GM19372 (cell line): ENCODE results near the gene DNAH5.
"Not testable (repeated sequence)": the region's sequence is repeated elsewhere in the genome, so short reads cannot be mapped to it uniquely, and the experiment has no call there.

Experiments used
- ATAC-seq: cut with Tn5 transposase; IDR thresholded peaks from one replicate; pipeline ENCODE4 v1.9.1; 2021; ENCODE audit warnings: mild to moderate bottlenecking, low read depth, moderate library complexity; ENCODE audit not compliant: unreplicated experiment

Gene DNAH5

GRCh38 chr5:13843175-13843846 lies 101.2 kb downstream of the DNAH5 start:
- no peak for ATAC-seq

- ATAC-seq, result no peak
Measured at GRCh38 chr5:13833440-13833839, 111.0 kb downstream of the DNAH5 start.

DNA sequence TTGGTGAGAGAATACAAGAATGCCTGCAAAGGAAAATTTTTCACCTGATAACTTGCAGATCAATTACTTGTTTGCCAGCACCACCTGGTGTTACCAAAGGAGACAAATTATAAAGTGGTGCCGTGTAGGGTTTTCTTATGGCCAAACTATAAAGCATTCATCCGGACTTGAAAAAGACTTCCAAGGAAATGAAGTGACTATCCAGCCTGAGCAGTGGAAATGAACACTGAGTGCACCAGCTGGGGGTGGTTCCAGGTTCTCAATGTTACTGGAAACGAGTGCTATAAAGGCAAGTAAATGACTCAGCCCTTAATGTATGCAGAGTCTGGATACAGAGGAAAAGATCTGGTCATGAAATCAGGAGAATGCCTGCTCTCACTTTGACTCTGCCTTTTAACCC lies 113.1 kb downstream of the DNAH5 start:
- ATAC-seq, result no peak

- no peak for ATAC-seq
Measured at GRCh38 chr5:13830536-13830935, 114.0 kb downstream of the DNAH5 start.

DNA sequence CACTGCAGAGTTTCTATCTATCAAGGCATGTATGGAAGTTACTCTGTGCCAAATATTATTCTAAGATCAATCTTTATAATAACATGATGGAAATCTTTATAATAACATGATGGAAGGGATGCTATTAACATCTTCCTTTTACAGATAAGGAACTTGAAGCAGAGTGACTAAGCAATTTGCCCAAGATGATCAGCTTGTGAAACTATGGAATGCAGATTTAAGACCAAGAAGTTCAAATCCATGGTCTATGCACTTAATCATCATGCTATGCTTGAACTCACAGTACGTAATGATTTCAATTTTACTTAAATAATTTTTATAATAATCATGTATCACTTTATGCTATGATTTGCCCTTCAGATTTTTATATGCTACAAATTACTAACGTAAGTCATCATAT lies 123.1 kb downstream of the DNAH5 start:
- no peak for ATAC-seq

- no peak for ATAC-seq
Measured at GRCh38 chr5:13816126-13816525, 128.4 kb downstream of the DNAH5 start.

DNA sequence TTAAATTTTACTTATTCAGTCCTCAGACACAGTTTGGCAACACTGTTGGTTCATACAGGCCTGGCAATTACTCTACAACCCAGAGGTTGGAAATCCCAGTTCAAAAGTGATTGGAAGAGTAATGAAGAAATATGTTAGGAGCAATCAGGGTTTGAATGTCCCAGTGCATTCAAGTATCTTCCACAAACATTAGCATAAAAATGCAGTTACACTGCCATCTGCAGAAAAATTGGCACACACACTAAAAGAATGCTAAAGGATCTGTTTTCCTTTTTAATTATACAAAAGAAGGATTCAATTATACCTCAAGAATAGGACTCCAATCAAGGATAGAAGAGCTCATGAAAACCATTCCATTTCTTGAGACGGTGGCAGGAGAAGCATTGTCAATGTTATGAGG lies 130.2 kb downstream of the DNAH5 start:
- no peak for ATAC-seq

GRCh38 chr5:13809921-13810320 lies 134.6 kb downstream of the DNAH5 start:
- ATAC-seq, result no peak

- ATAC-seq, result no peak
Measured at GRCh38 chr5:13804336-13804735, 140.2 kb downstream of the DNAH5 start.

- not testable (repeated sequence) for ATAC-seq
Measured at GRCh38 chr5:13798569-13798968, 145.9 kb downstream of the DNAH5 start.

DNA sequence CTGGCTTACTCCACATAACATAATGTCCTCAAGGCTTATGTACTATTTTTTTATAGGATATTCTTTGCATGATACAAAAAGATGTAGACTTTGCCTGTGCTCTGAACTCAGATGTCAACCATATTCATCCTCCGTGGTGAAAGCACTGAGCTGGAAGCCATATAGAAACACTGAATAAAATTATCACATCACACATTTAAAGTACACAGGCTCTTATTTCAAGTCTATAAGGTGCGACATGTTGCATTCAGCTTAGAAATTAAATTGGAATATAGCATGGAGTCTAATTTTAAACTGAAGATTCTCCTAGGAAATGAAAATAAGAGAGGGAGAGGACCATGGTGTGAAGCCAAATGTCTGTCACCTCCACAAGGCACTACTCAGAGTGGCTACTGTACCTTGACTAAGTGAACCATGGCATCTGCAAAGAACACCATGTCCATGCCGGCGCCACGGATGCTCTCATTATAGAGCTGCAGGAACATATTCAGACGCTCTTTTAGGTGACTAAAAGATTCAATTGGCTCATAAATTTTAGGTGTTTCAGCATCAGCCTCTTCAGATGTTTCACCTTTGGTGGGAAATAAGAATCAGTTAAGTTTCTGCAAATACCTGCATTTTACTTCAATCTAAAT lies 158.6 kb downstream of the DNAH5 start:
- ATAC-seq, result no peak

DNA sequence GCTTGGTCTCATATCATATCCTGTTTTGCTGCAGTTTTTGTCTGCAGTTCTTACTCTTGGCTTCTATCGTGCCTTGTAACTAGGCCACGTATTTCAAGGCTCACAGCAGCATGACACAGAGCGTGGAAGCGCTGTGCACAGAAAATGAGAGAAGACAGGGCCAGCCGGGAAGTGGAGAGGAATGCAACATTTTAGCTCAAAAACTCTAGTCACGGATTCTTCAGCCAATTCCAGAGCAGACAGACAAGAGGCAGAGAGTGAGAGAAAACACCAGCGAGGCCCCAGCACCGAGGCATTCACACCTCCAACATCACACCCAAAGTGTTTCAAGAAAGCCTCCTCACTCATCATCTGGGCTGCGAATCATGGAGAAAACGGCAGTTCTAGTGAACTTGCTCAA lies 160.8 kb downstream of the DNAH5 start:
- ATAC-seq, result no peak

DNA sequence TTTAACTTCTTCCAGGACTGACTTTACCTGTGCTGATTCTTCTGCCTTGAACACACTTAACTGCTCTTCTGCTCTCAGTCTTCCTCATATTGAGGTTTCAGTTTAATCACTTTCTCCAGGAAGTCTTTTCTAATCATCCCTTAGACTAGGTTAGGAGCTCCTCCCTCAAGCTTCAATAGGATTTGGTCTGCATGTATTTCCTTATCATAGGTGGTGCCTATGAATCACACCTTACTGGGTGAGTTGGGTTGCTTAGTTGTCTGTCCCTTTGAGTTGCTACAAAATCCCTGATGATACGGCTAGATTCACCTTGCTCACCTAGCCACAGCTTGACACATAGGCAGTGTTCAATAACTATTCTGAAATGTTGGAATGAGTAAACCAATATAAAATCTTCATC lies 164.4 kb downstream of the DNAH5 start:
- ATAC-seq, result no peak

GRCh38 chr5:13773649-13774048 lies 170.8 kb downstream of the DNAH5 start:
- ATAC-seq, result no peak

GRCh38 chr5:13771011-13771571 lies 173.4 kb downstream of the DNAH5 start:
- no peak for ATAC-seq

GRCh38 chr5:13766236-13766635 lies 178.3 kb downstream of the DNAH5 start:
- ATAC-seq, result no peak

GRCh38 chr5:13763719-13764118 lies 180.8 kb downstream of the DNAH5 start:
- ATAC-seq, result no peak

DNA sequence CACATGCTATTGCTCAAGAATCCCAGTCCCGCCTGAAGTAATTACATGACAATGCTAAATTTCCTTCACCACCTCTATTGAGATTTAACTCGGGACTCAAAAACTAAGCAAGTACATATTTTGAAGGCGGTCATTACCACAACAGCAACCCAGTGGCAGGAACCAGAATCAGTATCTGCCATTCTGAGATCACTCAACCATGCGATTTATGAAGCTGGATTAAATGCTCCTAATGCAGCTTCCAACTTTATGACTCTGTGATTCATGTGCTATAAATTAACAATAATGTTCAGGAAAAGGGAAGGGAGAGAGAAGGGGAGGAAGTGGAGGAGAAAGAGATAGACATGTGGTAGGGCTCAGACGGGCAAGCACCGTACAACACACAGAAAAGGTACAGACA lies 194.7 kb downstream of the DNAH5 start:
- no peak for ATAC-seq

- no peak for ATAC-seq
Measured at GRCh38 chr5:13746026-13746425, 198.5 kb downstream of the DNAH5 start.

DNA sequence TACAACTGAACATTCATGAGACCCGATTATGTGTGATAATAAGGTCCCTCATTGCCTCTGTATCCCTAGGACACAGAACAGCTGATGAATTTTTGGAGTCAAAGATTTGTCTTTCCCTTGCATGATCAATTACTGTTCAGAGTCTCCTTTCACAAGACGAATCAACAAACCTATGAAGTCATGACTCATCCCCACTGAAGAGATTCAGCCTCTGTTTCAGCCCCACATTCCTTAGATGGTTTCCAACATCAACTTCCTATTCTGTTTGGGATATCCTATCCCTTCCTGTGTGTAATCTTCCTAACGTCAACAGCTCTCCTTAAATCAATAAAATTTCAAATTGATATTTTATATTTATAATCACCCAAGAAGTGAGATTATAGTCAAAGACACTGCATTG lies 199.0 kb downstream of the DNAH5 start:
- no peak for ATAC-seq

DNA sequence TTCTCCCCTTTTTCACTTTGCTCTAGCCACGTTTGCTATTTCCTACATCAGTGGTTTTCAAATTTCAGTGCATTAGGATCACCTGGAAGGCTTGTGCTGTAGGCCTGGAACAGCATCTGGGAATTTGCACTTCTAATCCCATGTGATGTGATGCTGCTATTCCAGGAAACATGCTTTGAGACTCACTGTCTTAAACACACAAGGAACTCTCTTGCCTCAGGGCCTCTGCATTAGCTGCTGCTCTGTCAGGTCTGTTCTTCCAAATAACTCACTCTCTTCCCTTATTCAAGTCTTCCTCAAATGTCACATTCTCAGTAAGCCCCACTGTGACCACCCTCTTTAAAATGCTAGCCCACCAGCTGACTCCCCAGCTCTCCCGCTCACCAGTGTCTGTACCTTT lies 204.0 kb downstream of the DNAH5 start:
- no peak for ATAC-seq

GRCh38 chr5:13739479-13739878 lies 205.0 kb downstream of the DNAH5 start:
- no peak for ATAC-seq
